ENCODE data around the gene TAF15.

DNA sequence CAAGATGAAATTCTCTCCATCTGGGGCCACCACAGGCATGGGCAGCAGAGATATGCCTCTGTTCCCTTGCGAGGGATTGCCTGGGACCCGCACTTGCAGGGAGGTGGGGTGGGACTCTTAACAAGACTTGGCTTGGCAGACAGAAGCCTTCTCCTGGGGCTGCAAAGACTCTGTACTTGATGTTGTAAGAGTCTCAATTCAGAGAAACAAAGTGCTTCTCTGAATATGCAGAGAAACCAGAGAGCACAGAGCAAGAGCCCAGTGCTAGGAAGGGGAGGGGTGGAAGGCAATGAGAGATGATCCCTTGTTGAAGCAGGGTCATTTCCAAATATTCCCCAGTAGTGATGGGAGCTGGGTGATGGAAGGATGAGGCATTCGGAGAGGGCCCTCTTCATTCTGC is 16.0 kb upstream of the TAF15 start:
- no peak for TF ChIP-seq POLR2A (IDR thresholded peaks at IDR 0.05)
- TF ChIP-seq, protein P1, sequence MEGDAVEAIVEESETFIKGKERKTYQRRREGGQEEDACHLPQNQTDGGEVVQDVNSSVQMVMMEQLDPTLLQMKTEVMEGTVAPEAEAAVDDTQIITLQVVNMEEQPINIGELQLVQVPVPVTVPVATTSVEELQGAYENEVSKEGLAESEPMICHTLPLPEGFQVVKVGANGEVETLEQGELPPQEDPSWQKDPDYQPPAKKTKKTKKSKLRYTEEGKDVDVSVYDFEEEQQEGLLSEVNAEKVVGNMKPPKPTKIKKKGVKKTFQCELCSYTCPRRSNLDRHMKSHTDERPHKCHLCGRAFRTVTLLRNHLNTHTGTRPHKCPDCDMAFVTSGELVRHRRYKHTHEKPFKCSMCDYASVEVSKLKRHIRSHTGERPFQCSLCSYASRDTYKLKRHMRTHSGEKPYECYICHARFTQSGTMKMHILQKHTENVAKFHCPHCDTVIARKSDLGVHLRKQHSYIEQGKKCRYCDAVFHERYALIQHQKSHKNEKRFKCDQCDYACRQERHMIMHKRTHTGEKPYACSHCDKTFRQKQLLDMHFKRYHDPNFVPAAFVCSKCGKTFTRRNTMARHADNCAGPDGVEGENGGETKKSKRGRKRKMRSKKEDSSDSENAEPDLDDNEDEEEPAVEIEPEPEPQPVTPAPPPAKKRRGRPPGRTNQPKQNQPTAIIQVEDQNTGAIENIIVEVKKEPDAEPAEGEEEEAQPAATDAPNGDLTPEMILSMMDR (IDR thresholded peaks at IDR 0.05): no peak
